ENCODE results near the gene TSKU. TPM values are rescaled to one million over a fixed set of nuclear protein-coding genes. Genes with fewer than 3 reads are reported as not detected.

The TSKU gene, protein sequence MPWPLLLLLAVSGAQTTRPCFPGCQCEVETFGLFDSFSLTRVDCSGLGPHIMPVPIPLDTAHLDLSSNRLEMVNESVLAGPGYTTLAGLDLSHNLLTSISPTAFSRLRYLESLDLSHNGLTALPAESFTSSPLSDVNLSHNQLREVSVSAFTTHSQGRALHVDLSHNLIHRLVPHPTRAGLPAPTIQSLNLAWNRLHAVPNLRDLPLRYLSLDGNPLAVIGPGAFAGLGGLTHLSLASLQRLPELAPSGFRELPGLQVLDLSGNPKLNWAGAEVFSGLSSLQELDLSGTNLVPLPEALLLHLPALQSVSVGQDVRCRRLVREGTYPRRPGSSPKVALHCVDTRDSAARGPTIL
- polyA plus RNA-seq (ENCODE audit: insufficient read length) = 19.4 TPM

DNA sequence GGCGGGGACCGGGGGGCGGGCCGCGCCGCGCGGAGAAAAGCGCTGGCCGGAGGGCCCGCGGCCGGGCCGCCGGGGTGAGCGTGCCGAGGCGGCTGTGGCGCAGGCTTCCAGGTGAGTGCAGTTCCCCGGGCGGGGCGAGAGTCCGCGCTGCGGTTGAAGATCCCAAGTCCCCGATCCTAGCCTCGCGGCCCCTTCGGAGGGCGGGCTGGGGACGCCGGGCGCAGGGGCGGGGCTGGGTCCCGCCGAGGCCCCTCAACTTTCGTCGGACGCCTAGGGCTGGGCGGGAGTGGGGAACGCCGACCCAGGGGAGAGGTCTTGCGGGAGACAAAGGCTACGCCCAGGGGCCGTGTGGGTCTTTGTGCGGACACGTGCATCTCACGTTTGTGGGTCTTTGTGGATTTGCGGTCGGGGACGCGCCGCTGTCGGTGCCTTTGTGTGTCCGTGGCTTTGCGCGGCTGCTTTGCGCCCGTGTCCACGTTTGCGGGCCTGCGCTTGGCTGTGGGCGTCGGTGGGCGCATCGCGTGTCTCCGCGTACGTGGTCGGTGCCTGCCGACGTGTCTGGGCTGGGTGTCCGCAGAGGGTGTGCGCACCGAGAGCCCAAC lies at the start of gene TSKU:
TSS of gene TSKU (plus strand) at position 63 of the 602 bp plus-strand sequence. CDS start 12,261 bp downstream, outside the sequence.
- no peak for DNase-seq

DNA sequence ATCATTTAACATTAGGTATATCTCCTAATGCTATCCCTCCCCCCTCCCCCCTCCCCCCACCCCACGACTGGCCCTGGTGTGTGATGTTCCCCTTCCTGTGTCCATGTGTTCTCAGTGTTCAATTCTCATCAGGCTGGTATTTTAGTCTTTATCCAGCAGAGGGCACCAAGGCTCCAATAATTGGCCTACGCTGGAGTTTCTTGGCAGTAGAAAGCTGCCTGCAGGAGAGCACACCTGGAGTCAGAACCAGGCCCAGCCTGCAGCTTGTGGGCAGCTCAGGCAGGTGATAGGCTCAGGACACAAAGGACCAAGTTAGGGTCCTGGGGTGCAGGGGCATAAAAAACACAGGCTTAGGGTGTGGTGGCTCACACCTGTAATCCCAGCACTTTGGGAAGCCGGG lies 49.2 kb upstream of the TSKU start:
- DNase-seq = peak; percentile 56

- DNase-seq = no peak
These were observed 48.4 kb upstream of the TSKU start for GRCh38 chr11:76734456-76735420.

DNA sequence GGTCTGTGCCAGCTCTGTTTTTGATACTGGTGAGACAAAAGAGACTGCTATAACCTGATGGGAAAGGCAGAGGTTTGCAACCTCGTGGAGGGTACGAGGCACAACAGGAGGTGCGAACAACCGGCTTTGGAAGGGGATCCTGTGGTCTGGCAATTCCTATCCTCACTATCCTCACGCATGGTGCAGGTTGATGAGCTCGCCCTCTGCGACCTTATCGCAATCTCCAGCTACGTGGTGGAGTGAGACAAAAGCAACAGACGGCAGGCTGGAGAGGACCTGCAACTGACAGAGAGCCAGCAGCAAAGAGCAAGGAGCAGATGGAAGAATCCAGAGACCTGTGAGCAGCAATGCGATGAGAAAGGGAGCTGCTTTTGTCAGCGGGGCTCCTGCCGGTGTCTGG lies 47.3 kb upstream of the TSKU start:
- DNase-seq = no peak

GRCh38 chr11:76736266-76736665 lies 46.9 kb upstream of the TSKU start:
- DNase-seq = no peak

GRCh38 chr11:76736773-76737495 lies 46.2 kb upstream of the TSKU start:
- DNase-seq = no peak

DNA sequence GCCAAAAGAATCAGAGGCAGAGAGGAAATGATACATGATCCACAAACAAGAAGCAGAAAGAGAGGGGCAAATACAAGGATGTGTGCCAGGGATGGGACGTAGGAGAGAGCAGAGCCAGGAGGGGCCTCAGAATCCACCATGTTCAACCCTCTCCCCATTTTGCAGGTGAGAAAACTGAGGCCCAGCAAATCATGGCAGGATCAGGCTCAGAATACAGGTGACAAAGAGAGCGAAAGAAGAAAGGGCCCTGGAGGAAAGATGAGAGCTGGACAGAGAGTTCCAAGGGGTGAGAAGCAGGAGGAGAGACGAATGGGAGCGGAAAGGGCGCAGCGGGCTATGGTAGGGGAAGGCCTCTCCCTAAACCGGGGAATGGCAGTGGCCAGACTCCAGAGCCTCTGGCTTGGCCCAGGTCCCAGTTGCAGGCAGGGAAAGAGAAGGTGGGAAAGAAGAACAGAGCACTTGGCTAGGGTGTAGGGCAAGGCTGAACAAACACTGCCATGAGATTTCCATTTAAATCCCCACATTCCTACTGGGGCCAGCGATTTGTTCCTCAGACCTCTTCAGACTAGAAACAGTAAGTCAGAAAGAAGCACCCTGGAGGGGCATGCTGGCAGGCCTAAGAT lies 44.4 kb upstream of the TSKU start:
- no peak for DNase-seq

GRCh38 chr11:76739798-76740197 lies 43.4 kb upstream of the TSKU start:
- DNase-seq = no peak

DNA sequence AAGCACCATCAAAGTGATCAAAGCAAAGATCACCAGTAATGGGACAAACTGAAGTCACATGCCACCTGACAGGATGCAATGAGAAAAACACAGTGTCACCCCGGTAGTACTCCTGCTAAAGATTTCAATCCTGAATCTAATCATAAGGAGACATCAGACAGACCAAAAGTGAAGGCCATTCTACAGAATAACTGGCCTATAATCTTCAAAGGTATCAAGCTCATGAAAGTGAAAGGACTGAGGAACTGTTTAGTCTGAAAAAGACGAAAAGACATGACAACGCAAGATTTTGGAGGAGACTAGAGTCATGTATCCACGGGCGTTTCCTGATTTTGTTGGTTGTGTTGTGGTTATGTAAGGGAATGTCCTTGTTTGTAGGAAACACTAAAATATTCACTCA lies 42.4 kb upstream of the TSKU start:
- no peak for DNase-seq

DNA sequence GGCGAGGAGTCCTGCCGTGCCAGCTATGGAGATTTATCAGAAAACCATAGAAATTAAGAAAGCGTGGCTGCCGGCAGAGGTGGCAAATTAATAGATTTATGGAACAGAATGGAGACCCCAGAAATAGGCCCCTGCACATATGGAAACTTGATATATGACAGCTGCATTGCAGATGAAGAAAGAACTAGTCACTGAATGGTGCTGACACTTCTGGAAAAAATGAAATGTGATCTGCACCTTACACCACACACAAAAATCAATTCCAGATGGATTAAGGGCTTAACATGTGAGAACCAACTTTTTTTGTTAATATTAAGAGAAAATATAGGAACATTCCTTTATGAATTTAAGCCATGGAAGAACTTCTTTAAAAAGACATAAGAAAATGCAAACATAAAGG lies 40.3 kb upstream of the TSKU start:
- DNase-seq = no peak

- peak; percentile 50 for DNase-seq
These were observed 38.7 kb upstream of the TSKU start for GRCh38 chr11:76744186-76745043.

DNA sequence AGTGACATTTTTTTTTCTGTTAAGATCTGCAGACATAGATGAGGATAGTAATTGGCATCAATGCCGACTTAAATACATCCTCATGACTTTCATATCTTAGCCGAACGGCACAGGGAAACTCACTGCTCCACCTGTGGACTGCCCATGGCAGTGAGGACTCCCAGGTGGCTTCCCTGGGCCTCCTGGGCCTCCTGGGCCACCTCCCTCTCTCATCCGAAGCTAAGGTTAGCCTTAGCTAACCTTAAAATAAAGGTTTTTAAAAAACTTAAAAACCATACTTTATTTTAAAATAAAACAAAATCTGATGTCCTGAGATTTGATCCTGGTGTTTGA lies 38.1 kb upstream of the TSKU start:
- DNase-seq = no peak

GRCh38 chr11:76745561-76746207 lies 37.5 kb upstream of the TSKU start:
- no peak for DNase-seq

- DNase-seq = no peak
These were observed 35.8 kb upstream of the TSKU start for GRCh38 chr11:76747153-76747914.

DNA sequence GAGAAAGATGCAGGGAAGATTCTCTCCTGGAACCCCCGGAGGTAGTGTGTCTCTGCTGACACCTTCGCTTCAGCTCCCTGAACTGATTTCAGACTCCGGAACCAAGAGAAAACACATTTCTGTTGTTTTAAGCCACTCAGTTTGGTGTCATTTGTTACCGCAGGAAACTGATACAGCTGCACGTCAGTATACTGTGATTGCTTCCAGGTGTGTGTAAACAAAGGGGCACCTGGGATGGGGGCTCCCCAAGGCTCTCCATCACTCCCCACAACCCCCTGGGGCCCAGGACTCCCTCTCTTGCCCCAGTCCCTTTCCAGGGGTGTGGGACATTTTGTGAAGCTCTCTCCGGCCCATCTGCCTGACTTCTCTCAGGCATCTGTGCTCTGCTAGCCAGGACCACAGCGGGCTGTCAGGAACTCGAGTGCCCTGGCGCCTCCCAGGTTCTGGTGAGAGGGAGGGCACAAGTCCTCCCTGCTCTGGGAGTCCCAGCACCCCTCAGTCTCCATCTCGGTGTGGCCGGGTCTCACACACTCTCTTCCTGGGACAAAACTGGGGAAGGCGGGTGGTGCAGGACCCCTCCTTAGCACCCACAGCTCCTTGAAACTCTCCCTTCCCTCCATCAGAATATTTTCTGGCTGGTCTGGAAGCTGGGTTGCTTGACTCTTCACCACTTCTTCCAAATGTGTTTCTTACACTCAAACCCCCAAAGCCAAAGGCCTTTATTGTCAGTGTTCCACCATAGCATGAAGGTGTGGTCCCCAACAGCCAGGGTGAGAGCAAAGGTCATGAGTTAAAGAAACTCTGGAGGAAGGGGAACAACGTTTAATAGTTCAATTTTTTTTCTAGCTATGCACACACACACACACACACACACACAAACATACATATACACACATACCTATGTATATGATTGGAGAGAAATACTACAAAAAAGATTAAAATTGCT lies 35.0 kb upstream of the TSKU start:
- no peak for DNase-seq

DNA sequence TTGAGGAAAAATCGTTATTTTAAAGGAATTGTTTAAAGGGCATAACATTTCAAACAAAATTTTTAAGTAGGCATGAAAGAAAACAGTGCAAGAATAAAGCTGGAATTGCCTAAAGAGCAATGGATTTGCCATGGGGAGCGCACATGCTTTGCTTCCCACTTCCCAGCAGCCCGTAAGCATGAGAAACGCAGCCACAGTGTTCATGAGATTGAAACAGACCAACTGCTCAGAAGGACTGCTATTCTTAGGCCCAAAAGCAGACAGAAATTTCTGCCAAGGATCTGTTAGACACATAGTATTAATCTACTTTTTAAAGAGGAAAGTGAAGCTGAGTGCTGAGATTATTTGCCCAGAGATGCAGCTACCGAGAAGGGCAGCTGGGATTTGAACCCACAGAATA lies 34.2 kb upstream of the TSKU start:
- no peak for DNase-seq

DNA sequence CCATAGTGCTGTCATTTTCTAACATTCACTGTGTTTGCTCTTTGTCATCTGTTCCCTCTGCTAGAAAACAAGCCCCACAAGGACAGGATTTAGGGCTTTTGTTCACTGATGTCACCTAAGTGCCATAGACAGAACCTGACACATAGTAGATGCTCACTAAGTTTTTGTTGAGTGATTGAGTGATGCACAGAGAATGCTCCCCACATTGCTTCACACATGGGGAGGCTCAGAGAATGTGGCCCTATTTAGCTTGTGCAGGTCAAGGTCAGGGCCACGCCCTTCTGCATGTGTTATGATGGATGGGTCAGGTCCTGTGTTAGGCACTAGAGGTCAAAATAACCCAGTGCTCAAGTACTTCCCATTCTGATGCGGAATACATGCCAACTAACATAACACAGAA lies 33.1 kb upstream of the TSKU start:
- DNase-seq = no peak

DNA sequence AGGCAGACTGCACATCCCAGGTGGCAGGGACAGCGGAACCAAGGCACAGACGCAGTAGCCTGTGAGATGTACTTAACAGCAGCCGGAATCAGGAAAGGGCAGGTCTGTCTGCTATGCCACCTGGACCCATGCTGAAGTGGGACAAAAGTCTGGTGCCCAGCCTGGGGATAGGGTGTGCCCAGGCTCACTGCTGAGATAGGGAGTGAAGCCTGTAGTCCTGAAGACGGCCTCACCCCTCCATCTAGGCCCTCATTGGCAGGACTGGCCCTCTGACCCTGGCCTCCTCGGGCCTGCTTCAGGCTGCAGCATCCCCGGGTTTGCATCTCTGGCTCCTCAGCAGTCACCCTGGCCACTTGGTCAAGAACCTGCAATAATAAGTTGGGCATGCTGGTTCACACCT lies 32.4 kb upstream of the TSKU start:
- no peak for DNase-seq
